Suppressor macrophage treated with lipopolysaccharide for 1 hour (primary cell): ENCODE results near the gene EPC2.
A peak's percentile ranks its signal among the peaks of the same experiment; 100 is the strongest.

Experiments used
- DNase-seq, 3 donors: peaks; one replicate each; pipeline ENCODE4 v3.0.0-alpha.2; 2020 to 2022

The EPC2 gene, protein sequence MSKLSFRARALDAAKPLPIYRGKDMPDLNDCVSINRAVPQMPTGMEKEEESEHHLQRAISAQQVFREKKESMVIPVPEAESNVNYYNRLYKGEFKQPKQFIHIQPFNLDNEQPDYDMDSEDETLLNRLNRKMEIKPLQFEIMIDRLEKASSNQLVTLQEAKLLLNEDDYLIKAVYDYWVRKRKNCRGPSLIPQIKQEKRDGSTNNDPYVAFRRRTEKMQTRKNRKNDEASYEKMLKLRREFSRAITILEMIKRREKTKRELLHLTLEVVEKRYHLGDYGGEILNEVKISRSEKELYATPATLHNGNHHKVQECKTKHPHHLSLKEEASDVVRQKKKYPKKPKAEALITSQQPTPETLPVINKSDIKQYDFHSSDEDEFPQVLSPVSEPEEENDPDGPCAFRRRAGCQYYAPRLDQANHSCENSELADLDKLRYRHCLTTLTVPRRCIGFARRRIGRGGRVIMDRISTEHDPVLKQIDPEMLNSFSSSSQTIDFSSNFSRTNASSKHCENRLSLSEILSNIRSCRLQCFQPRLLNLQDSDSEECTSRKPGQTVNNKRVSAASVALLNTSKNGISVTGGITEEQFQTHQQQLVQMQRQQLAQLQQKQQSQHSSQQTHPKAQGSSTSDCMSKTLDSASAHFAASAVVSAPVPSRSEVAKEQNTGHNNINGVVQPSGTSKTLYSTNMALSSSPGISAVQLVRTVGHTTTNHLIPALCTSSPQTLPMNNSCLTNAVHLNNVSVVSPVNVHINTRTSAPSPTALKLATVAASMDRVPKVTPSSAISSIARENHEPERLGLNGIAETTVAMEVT

DNA sequence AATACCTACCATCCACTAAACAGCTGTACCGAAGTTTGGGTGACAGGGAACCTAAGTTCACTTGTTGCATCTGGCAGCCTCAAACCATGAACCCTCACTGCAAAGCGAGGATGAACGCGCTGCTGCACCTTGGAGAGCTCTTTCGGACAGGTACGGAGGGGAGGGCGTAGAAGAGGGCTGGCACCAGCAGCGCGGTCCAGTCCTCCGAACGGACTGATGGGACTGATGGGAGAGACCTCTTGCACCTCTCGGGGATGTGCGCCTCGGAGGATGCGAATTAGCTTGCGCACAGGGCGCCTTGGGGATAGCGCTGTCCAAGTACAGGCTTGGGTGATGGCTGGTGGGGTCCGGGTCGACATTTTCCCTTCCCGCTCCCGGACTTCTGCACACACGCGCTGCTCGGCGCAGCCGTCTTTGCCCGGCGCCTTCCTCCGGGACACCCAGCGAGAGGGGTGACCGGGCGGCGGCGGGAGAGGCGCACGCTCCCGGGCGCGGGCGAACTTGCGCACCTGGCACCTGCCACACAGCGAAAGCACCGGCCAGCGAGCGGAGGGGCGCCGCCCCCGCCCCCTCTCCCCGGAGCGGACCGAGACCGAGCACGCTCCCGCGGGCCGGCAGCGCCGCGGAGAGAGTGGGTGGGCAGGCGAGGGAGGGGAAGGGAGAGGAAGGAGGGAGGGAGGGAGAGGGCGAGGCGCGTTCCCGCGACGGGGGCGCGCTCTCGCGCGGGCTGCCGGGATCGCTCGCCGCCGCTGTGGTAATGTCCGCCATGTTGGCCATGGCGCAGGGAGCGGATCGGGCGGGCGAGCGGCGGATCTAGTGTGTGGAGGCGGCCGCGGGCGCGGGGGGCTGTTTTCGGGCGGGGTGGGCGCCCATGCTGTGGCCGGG, at the start of gene EPC2:
Gene EPC2 (plus strand): TSS at position 754 of the 885 bp plus-strand sequence. CDS start 267 bp downstream, outside the sequence.
- peak; percentile 86 to 94 (median 89) for DNase-seq

DNA sequence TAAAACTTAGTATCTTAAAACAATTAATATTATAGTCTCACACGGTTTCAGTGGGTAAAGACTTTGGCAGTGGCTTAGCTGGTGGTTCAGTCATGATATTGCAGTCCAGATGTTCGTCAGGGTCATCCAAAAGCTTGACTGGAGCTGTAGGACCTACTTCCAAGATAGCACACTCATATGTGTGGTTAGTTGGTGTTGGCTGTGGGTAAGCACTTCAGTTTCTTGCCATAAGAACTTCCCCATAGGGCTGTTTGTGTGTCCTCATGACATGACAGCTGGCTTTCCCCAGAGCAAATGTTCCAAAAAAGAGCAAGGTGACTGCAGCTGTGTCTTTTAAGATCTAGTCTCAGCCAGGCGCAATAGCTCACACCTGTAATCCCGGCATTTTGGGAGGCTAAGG, 48.5 kb upstream of the EPC2 start:
- DNase-seq, result peak; percentile 35 to 60 (median 39)

DNA sequence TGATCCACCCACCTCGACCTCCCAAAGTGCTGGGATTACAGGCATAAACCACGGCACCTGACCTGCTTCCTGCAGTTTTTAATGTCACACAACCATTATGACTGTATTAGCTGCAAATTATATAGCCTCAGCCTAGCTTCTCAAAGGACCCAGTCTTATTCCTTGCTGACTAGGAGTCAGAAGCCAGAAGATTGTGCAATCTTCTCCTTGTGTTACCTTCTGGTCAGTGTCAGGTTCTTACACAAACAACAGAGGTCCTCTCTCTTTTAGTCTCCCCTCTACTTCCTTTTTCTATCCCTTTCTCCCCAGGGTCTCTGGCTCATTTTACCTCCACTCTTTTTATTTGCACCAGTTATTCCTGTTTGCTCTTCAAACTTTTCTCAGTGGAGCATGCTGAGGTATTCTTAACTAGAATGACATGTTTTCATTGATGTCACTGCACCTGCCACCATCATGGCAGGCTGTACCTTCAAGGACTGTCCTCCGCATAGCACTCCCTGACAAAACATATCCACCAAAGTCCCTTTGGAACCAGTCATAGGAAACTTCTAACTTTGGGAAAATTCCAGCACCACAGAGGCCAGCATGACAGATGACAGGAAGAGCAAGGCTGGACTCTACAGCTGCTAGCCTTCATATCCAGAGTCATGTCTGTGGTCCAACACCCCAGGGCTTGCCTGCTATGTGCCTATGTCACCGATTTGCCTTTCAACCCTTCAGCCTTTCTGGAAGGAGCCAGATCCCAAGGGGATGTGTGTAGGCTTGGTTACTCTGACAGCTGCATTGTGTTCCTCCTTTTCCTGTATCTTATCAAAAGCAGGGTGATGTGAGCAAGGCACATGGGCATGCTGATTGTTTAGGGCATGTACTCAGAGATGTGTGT, 45.2 kb upstream of the EPC2 start:
- no peak for DNase-seq

DNA sequence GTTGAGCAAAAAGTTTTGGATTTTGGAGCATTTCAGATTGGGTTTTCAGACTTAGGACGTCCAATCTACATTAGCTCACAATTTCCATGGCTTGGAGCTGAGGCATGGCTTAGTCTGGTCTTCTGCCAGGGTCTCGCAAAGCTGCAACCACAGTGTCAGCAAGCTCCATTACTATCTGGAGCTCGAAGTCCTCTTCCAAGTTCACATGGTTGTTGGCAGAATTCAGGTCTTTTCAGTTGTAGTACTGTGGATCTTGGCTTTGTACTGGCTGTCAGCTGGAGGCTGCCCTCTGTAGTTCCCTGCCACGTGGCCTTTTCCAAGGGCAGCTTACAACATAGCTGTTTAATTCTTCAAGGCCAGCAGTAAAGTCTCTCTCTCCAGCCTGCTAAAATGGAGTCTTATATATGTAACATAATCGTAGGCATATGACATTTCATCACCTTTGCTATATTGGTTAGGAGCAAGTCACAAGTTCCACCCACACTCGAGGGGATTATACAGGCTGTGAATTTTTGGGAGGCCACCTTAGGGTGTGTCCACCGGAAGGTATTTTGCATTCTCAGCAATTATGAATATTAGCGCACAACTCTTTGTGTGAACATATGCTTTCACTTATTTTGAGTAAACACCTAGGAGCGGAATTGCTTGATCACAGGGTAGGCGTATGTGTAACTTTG, 41.5 kb upstream of the EPC2 start:
- DNase-seq, result no peak

DNA sequence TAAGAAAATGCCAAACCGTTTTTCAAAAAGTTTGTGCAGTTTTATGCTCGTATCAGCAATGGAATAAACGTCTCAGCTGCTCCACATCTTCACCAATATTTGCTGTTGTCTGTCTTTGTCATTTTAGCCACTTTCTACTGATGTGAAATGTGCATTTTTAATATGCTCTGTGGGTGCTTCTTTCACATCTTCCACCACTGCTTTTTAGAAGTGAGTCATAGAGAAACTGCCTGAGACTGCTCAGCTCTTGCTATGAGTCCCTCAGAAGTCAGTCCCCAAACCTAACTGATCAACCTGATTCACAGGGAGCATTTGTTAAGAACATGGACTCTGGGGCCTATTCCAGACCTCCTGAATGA, 41.0 kb upstream of the EPC2 start:
- DNase-seq, result no peak

DNA sequence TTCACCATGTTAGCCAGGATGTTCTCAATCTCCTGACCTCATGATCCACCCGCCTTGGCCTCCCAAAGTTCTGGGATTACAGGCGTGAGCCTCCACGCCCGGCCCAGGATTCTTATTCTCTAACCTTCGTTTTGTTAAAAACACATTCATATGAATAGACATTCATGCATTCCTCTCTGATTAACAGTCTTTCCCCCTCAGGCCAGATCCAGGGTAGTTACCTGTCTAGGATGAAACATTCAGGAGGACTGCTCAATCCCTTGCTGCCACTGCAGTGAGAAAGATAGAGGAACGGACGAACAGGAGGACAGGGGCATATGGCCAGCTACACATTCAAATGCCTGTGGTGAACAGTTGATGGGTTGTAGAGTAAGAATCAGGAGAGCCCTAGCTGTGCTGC, 39.6 kb upstream of the EPC2 start:
- DNase-seq, result no peak

DNA sequence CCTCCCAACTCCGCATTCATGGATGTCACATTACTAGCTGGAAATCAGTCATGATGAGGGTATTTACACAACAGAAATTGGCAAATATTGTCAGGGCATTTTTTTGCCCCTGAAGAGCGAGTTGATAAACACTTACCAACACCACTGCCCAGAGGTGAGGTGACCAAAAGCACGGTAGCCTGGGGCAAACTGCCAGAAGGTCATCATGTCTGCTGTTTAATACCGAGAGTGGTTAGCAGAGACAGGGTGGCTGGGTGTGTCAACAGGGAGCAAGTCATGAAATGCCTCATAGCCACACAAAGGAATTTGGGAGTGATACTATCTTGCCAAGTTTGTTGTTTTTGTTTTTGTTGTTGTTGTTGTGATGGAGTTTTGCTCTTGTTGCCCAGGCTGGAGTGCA, 37.0 kb upstream of the EPC2 start:
- no peak for DNase-seq

DNA sequence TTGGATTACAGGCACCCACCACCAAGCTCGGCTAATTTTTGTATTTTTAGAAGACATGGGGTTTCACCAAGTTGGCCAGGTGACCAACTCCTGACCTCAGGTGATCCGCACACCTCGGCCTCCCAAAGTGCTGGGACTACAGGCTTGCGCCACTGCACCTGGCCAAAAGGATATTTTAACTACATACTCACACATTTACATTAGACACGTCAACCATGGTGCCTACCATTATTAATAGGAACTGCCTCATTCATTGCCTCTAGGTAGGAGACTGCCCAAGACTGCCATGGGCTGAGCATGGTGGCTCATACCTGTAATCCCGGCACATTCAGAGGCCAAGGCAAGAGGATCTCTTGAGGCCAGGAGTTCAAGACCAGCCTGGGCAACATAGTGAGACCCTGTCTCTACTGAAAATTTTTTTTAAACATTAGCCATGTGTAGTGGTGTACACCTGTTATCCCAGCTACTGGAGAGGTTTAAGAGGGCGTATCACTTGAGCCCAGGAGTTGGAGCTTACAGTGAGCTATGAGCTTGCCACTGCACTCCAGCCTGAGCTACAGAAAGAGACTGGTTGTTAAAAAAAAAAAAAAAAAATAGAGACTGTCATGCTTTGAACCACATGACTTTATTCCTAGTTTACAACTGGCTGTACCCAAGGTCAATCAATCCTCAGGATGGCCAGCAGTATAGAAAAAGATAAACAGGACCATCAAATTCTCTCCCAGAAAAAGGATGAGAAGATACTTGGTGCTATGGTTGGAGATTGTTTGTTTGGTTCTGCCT, 31.1 kb upstream of the EPC2 start:
- DNase-seq, result peak in 1 of 3 donors; percentile 20

DNA sequence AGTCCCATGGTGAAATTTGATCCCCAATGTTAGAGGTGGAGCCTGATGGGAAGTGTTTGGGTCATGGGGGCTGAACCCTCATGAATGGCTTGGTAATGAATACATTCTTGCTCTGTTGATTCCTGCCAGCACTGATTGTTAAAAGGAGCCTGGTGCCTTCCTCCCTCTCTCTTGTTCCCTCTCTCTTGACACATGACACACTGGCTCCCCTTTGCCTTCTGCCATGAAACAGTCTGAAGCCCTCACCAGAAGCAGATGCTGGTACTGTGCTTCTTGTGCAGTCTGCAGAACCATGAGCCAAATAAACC, 30.6 kb upstream of the EPC2 start:
- peak; percentile 42 to 53 (median 51) for DNase-seq

DNA sequence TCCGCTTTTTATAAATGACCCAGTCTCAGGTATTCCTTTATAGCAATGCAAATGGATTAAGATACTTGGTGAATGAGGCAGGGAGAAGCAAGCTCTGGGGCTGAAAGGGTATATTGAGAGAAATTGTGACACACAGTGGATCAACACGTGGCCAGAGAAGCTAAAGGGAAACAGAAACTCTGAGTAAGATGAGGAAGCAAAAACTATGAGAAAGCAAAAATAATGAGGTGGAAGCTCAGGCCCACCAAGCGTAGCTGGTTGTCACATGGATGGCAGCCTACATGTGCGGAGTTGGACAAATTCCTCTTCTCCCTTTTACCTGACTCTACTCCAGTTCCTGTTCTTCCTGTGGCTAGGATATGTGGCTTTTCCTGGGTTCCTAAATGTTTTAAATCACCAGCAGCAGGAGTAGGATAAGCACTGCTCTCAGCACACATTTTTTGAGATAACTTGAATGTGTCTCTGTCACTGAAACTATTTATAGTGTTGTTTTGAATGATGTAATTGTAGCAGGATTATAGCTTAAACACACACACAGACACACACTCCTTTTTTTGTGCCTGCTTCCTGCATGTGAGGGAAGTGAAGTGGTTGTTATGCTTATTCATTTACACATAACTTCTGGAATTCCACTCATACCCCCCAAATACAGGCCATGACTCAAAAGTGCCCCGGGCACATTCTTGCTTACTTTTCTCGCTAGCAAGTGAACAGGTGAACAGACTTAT, 30.1 kb upstream of the EPC2 start:
- DNase-seq, result peak; percentile 80 to 94 (median 94)

DNA sequence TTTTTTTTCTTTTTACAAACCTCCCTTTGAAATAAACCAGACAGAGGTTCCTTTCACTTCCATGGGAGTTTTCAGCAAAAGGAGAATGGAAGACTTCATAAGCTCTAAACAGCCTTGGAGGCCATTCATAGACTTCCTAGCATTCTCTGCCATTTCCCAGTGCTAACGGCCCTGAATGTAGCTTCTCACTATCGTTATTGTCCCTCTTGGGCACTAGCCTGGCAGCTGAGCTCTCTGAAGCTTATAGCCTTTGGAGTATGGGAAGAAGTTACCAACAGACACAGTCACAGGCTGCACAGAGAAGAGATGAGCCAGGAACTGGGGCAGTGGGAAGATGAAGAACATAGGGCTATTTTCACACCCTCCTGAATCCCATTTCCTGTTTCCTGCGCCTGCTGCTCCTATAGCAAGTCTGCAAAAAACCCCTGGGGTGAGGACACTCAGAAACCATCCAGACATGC, 29.1 kb upstream of the EPC2 start:
- peak; percentile 16 to 39 (median 34) for DNase-seq

DNA sequence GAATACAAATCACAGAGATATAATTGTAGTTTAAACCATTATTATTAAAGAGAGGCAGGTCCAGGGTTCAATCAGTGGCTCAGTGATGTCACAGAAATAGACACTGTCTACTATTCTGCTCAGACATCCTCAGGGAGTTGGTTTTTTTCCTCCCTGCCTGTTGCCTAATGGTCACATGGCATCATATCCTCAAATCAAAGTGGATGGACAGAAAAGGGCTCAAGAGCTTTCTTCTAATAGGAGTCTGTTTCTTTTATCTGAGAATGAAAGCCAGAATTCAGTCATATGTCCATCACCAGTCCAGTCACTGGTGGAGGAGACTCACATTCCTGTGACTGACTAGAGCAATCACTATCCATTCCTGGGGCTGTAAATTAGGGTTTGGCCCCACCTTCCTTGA, 27.9 kb upstream of the EPC2 start:
- DNase-seq, result peak; percentile 32 to 47 (median 40)

DNA sequence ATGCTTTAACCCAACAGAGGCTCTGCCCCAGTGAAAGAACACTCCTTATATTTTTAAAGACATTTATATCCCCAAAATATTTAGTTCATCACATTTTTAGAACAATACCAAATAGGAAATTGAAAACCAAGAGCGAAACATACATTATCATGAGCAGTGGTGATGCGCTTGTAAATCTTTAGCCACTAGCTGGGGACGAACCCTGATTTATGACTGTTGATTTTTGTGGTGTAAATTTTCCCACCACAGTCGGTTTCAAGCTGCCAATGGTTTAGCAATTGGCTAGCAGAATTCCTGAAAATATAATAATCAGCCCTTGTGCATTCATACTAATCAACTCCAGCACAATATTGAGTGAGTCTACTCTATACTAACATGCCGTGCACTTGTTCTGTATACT, 27.3 kb upstream of the EPC2 start:
- DNase-seq, result no peak

DNA sequence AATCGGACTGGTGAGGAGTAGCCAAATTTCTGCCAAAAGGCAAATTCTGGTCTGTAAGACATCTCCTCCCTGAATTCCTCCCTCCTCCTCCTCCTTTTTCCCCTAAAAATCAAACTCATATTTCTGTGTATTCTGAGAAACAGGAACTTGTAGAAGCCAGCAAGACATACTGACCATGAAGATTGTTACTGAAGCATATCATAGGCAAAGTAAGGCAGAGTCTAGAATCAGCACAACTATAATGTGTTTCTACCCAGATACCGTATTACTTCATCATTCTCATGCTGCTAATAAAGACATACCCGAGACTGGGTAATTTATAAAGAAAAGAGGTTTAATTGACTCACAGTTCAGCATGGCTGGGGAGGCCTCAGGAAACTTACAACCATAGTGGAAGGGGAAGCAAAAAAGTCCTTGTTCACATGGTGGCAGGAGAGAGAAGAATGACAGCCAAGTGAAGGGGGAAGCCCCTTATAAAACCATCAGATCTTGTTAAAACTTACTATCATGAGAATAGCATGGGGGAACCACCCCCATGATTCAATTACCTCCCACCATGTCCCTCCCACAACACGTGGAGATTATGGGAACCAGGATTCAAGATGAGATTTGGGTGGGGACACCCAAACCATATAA, 24.9 kb upstream of the EPC2 start:
- peak; percentile 30 to 56 (median 52) for DNase-seq

DNA sequence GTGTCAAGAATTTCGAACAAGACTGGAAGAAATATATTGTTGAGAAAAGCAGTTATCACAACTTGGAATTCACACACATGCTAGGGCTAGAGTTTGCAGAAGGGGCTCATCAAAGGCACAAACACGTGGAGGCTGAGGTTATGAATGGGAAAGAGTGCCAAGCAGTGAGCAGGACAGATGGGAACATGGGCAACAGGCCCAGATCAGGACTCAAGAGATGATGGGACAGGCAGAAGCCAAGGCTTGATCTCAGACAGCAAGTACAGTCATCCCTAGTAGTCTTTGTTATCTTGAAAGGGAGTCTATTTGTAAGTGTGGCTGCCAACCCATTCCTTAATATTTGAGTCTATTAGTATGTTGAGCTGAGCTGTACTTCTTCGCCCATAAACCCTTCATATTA, 22.2 kb upstream of the EPC2 start:
- no peak for DNase-seq

DNA sequence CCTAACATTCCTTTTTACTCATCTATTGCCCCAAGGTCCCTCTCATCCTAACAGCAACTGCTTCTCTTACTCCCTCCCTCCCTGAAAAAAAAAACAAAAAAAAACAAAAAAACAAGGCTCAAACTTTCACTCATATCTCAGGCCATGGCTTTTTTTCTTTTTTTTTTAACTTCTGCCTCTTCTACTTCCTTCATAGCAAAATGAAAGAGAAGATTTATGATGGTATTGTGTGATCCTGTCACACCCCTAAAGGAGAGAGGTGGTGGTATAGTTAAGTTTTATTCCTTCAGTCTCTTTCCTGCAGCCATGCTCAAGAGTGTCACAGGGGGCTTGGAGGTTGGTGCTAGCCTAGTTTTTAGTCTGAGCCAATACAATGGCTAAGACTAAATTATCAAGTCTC, 21.5 kb upstream of the EPC2 start:
- DNase-seq, result no peak

DNA sequence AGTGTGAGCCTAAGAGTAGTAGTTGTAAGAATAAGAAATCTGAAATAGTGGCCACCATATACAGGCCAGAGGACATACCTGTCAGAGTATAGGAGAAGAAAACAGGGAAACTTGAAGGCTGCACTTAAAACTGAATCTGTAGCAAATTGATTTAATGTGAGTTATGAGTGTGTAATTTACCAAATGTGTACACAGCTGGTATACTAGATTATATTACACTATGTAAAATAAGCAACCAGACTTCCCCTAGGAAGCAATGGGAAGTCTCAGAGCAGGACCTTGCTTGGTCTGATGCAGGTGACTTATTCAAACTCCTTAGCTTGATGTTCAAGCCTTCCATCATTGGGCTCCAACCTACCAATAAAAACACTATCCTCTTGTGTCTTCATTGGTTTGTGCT, 17.3 kb upstream of the EPC2 start:
- no peak for DNase-seq

DNA sequence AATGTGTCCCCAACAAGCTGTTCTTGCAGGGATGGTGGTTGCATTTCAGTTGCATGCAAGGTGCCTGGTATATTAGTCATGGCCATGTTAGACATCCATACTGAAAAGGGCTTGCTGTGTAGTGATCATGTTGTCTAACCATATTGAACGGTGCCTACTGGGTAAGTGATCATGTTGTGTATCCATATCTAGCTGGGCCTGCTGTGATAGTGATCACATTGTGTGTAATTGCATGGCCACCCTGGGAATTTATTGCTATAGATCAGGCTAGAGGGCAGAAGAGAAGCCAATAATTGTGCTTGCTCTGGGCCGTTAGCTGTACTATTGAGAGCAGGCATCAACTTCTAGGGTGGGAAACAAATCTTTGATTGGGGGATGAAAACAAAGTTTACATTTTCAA, 9.8 kb upstream of the EPC2 start:
- DNase-seq, result no peak

DNA sequence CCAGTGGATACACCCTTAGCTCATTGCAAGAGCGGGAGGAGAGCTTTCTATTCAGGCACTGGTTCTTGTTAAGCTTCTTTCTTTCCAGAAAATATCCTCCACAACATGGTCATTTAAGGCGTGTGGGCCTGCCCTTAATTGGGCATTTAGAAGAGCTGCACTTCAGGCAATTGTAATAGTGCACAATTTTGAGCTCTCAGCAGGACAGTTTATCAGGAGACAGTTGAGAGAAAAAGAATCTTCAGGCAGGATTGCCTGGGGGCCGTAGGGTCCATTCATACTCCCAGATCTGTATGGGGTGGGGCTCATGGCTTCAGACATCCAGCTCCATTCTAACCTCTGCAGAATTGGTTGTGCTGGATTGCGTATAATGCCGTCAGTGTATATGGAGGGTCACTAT, 6.0 kb upstream of the EPC2 start:
- DNase-seq, result no peak

DNA sequence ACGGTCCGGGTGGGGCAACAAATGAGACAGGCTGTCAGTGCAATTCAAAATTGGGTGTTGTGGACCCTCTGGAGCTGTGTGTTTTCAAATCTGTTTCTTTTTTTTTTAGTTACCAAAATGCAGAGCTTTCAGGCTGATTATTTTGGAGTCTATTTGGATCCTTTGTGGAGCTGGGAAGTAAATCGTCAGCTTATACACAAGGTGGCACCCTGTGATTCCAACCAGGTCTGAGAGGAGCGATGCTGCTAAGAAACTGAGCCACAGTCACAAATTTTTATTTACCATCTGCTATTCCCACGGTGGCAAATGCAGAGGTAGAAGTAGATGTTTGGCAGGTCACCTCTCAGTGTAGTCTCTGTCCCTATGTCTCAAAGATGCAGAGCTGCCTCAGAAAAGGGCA, 3.8 kb upstream of the EPC2 start:
- DNase-seq, result no peak
